Mucosa of gallbladder (tissue), 1 donor: ENCODE data around the gene CTNND2. TPM values are rescaled to one million over a fixed set of nuclear protein-coding genes. Genes with fewer than 3 reads are reported as not detected.
"Not testable (repeated sequence)": the region's sequence is repeated elsewhere in the genome, so short reads cannot be mapped to it uniquely, and the experiment has no call there.

Experiments used
- DNase-seq: peaks from one replicate; pipeline ENCODE4 v3.0.0-alpha.2; 2020; ENCODE audit warnings: low spot score
- total RNA-seq: library from RNA; stranded (reverse); gene quantifications from one replicate; pipeline ENCODE4 v1.2.1, GENCODE V29; 2021
- donor health status: DM: no; HTN: no; CAD: no.

The CTNND2 gene
- total RNA-seq, 1 donor from 2014 or later, result 131 TPM

- peak; percentile 66 for DNase-seq
Measured at GRCh38 chr5:11863911-11864310, 40.3 kb downstream of the CTNND2 start.

GRCh38 chr5:11857391-11857790, 46.9 kb downstream of the CTNND2 start:
- no peak for DNase-seq

DNA sequence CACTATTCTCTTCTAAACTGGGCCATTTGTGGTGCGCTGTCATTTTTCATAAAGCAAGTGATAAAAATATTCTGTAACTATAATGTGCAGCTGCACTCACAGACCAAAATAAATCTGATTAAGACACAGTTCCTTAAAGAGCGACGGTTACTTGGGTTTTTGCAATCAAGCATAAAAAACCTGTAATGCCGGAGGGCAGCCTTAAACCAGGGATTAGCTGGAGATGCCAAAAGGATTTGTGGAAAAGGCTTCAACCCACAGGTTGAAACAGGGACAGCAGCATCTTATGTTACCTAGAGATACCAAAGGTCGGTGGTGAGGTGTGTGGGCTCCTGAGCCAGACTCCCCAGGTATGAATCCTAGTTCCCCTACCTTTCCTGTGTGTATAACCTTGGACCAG, 49.3 kb downstream of the CTNND2 start:
- no peak for DNase-seq

- DNase-seq, result no peak
Measured at GRCh38 chr5:11853796-11854195, 50.5 kb downstream of the CTNND2 start.

GRCh38 chr5:11853140-11853539, 51.1 kb downstream of the CTNND2 start:
- no peak for DNase-seq

DNA sequence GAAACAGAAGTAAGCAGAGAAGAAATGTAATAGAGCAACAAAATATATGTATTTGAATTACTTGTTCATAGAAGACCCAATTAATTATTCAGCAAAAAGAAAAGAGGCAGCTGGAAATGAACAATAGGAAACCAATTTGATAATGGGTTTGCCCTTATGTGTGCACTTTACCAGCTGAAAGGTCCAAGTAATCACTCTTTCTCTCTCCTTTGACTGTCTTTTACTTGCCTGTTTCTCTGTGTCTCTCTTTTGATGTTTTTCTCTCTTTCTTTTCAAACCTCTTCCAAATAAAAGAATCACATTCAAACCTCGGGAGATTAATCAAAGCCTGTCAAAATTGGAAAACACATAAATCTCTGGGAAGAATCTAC, 51.5 kb downstream of the CTNND2 start:
- DNase-seq, result no peak

- DNase-seq, result no peak
Measured at GRCh38 chr5:11851965-11852716, 52.1 kb downstream of the CTNND2 start.

GRCh38 chr5:11851416-11851815, 52.8 kb downstream of the CTNND2 start:
- DNase-seq, result no peak

DNA sequence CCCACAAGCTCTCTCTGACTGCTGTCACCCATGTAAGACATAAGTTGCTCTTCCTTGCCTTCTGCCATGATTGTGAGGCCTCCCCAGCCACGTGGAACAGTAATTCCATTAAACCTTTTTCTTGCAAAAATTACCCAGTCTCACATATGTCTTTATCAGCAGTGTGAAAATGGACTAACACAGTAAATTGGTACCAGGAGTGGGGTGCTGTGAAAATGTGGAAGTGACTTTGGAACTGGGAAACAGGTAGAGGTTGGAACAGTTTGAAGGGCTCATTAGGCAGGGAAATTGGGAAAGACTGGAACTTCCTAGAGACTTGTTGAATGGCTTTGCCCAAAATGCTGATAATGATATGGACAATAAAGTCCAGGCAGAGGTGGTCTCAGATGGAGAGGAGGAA, 75.7 kb downstream of the CTNND2 start:
- not testable (repeated sequence) for DNase-seq

DNA sequence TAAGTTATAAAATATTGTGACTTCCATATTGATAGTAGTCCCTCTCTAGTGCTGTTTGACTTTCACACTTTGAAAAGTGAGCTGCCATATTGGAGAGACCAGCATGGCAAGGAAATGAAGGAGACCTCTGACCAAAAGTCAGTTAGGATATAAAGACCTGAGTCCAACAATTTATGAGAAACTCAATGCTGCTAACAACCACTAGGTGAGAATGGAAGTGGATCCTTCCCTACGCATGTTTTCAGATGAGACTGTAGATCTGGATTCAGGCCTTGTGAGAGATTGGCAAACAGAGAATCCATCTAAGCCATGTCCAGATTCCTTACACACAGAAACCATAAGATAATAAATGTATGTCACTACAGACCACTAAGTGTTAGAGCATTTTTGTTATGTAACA, 81.6 kb downstream of the CTNND2 start:
- no peak for DNase-seq

DNA sequence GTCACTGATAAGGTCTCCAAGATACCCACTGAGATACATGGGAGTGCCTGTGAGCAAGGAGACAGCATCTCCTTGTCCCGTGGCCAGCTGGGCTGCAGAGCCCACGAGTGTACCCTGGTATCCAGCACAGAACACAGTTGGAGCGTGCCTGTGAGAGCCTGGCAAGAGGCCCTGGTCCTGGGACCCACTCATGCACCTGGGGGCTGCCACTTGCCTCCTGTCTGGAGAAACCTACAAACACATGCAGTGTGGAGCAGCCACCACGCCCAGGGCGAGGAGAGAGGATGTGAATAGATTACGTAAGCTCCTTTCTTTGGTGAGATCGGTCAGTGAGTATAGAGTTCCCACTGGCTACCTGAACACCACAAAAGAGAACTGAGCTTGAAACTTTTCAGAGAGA, 88.3 kb downstream of the CTNND2 start:
- DNase-seq, result no peak

DNA sequence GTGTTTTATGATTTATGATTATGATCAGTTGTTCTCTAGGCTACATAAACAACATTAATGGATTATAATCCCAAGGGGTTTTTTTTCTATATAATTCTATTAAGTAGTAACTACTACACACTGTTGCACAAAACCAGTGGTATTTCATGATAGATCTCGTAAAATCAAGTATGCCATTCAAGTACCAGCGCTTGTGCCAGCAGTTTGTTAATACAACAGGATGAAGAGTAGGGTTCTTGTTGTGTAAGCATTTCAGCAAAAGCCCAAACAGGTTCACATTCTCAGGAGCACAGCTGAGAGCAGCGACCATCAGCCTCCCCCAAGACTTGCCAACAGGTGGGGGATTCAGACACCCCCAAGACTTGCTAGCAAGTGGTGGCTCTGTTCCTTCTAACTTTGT, 88.8 kb downstream of the CTNND2 start:
- DNase-seq, result no peak

GRCh38 chr5:11814373-11814772, 89.9 kb downstream of the CTNND2 start:
- no peak for DNase-seq

GRCh38 chr5:11809407-11809806, 94.8 kb downstream of the CTNND2 start:
- no peak for DNase-seq

DNA sequence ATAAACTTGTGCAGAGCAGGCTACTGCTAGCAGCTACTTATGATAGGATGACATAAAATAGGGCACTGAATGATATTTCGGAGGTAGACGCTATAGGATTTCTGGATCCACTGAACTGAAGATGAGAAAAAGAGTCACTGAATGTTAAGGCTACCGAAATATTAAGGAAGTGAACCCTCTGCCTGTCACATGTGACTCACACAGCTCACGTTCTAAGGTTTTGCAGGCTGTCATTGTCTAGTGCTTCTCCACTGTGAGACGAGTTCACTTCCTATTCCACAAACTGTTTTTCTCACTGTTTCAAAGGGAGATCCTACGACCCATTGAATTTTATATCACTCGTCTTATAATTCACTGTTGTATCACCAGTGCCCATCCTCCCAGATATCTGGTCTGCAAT, 100.8 kb downstream of the CTNND2 start:
- no peak for DNase-seq

DNA sequence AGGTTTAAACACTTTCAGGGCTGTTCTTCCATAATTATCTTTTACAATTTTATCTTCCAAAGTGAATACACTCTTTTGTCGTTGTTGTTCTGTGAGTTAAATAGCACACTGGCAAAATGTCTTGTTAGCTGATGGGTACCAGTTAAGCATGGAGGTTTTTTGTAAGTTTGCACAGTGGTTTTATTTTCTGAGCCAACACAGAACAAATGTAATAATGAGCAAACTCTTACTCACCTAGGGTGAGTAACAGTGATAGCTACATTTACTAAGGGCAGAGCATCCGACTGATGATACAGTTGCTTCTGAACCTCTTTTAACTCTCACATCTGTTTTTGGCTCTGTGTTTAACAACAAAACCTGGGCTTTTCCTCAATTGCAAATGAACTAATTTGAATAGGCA, 103.2 kb downstream of the CTNND2 start:
- DNase-seq, result no peak

GRCh38 chr5:11797132-11797531, 107.1 kb downstream of the CTNND2 start:
- DNase-seq, result peak; percentile 42

- DNase-seq, result no peak
Measured at GRCh38 chr5:11793396-11793795, 110.8 kb downstream of the CTNND2 start.

DNA sequence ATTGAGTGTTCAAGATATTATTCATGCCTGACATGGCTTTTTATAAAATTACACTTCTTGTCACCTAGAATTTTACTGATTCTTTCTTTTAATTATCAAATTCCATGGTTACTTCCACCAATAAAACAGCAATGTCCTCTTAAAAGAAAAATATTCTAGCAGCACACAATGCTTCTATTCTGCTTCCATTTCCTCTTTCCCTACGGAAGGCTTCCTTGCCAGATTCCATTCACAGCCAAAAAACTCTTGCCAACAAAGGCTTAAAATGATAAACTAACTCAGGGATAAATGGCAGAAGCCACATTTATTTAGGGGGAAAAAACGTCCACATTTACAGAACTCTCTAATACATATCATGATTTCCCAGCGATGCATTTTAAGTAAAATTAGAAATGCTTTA, 111.6 kb downstream of the CTNND2 start:
- no peak for DNase-seq

GRCh38 chr5:11791792-11792191, 112.5 kb downstream of the CTNND2 start:
- peak; percentile 83 for DNase-seq

DNA sequence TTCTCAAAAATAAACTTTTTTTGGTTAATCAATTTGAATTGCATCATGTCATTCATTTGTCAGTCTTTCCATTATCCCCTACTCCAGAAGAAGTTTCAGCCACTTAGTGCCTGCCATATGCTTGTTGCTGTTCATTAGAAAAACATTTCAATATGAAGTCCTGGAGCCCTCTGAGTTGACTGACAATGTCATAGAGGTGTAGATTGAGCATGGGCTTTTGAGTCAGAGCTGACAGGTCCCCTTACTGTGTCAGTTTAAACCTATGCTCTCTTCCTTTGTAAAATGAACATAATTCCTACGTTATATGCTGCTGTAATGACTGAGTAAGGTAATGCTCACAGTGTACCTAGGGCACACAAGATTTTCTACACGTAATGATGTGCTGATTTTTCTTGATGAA, 114.0 kb downstream of the CTNND2 start:
- no peak for DNase-seq

GRCh38 chr5:11785771-11786352, 118.4 kb downstream of the CTNND2 start:
- peak; percentile 42 for DNase-seq

GRCh38 chr5:11780641-11781345, 123.5 kb downstream of the CTNND2 start:
- no peak for DNase-seq
